Activated naive CD8-positive, alpha-beta T cell treated with anti-CD3 and anti-CD28 coated beads, Interleukin-2, amount 10 ng/mL, durations not matched to agents 7 days and 5 days (primary cell): ENCODE measurements around the gene ATP2B1. TPM values are rescaled to one million over a fixed set of nuclear protein-coding genes. Genes with fewer than 3 reads are reported as not detected.

Experiments
- ATAC-seq: fragments of 150-1000 bp; cut with Tn5 transposase; one replicate; pipeline ENCODE4 v1.10.0; 2021; ENCODE audit warnings: low read depth, moderate library complexity
- POLR2A ChIA-PET: fragments of 350-600 bp; sonication (Branson Sonifier 250); formaldehyde crosslinking; loops from one replicate; lab custom pipeline; 2021; ENCODE audit warnings: antibody characterized with exemption; lab: Charles Lee
- DNase-seq: peaks from one replicate; pipeline ENCODE4 v3.0.0; 2021
- H3K27ac Mint-ChIP-seq: one replicate; pipeline ENCODE4 v1.8.0; 2022; ENCODE audit warnings: mild to moderate bottlenecking, mixed read lengths
- H3K27me3 Mint-ChIP-seq: one replicate; pipeline ENCODE4 v1.8.0; 2022; ENCODE audit warnings: mild to moderate bottlenecking, moderate library complexity, mixed read lengths
- H3K36me3 Mint-ChIP-seq: one replicate; pipeline ENCODE4 v1.8.0; 2021; ENCODE audit warnings: mild to moderate bottlenecking, mixed read lengths
- H3K4me1 Mint-ChIP-seq: one replicate; pipeline ENCODE4 v1.8.0; 2021; ENCODE audit warnings: mixed read lengths
- H3K4me3 Mint-ChIP-seq: one replicate; pipeline ENCODE4 v1.8.0; 2022; ENCODE audit warnings: mild to moderate bottlenecking, moderate library complexity, mixed read lengths
- H3K9me3 Mint-ChIP-seq: one replicate; pipeline ENCODE4 v1.8.0; 2021; ENCODE audit warnings: mixed read lengths
- total RNA-seq, 2 experiments: library from RNA; stranded (reverse); gene quantifications; one replicate each; pipeline ENCODE4 v1.2.3, GENCODE V29; 2021

ATP2B1 gene
- total RNA-seq, 2 experiments from 2014 or later, result 36.7 to 38.9 TPM

DNA sequence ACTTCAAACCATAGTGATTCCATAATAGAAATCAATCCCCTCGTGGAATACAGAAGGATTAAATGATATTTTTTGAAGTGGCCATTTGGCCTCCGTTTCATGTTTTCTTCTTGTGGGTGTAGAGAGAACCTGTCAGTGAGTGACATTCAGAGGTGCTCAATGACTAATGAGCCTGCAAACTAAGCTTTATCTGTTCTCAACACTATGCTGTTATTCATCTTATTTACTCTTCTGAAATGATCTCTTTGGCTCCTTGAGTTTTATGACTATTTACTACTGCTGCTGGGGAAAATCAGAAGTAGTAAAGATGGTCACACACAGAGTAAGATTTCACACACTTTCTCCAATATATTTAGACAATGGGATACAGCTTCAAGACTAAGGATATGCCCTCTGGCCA lies 30.4 kb downstream of the ATP2B1 start:
- Mint-ChIP-seq H3K4me1 (peaks cover 7% of the 10 kb centered on the region), H3K4me3 (no peak overlapping the region), H3K27ac (no peak overlapping the region), H3K9me3 (peaks cover 16% of the 10 kb centered on the region), H3K36me3 (peaks cover 22% of the 10 kb centered on the region), H3K27me3 (no peaks in the 10 kb centered on the region)
- DNase-seq (no peak), ATAC-seq (no peak)
- POLR2A ChIA-PET, result no interaction called here

DNA sequence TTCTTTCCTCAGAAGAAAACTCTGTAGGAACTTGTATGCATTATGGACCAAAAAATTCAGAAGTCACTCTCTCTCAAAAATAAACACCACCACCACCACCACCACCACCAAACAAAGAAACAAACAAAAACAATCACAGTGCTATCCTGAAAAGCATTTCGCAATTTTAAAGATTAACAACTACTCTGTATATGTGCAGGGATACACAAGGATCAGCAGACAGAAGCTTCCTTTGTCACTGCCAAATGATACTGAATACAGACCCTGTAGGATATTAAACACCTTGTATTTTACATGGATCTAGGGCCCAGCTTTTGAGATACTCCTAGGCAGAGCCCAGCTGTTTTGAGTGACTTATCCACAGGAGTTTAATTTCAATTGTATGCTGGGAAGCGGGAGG lies 31.7 kb downstream of the ATP2B1 start:
- H3K27ac Mint-ChIP-seq, result no peak overlapping the region

DNA sequence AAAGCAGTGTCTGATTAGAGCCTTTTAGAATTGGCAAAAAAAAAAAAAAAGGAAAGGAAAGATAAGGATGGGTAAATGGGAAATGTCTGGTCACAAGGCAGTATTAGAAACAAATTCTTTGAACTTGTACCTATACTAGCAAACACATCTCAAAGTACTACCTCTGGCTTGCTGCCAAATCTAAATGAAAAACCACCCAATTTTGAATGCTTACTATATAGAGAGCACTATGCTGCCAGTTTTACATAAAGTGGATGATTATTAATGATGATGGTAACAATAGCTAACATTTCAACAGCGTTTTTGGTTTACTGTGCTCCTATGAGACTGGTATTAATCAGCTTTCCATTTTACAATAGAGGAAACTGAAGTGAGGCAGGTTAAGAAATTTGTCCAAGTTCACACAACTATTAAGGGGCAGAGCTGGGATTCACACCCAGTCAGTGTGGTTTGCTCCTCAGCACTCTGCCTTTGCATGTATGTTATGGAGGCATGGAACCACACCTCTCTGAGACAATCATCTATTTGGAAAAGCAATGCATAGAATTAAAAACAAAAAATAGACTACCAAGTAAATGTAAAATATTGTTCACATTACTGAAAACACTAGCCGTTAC lies 34.2 kb downstream of the ATP2B1 start:
- Mint-ChIP-seq H3K4me3 (no peak overlapping the region), H3K27me3 (no peaks in the 10 kb centered on the region), H3K36me3 (peaks cover 8% of the 10 kb centered on the region), H3K4me1 (peaks cover 15% of the 10 kb centered on the region), H3K27ac (no peak overlapping the region), H3K9me3 (peaks cover under 1% of the 10 kb centered on the region)
- POLR2A ChIA-PET, result no interaction called here
- ATAC-seq, result no peak
- no peak for DNase-seq

More for the DNA sequence above, 31.7 kb downstream of the ATP2B1 start:
- POLR2A ChIA-PET, result no interaction called here
- DNase-seq (no peak), ATAC-seq (no peak)
- H3K4me3 Mint-ChIP-seq, result no peak overlapping the region
- peaks cover 15% of the 10 kb centered on the region for H3K9me3 Mint-ChIP-seq
- peaks cover 10% of the 10 kb centered on the region for H3K4me1 Mint-ChIP-seq
- H3K36me3 Mint-ChIP-seq, result peaks cover 22% of the 10 kb centered on the region
- no peaks in the 10 kb centered on the region for H3K27me3 Mint-ChIP-seq

DNA sequence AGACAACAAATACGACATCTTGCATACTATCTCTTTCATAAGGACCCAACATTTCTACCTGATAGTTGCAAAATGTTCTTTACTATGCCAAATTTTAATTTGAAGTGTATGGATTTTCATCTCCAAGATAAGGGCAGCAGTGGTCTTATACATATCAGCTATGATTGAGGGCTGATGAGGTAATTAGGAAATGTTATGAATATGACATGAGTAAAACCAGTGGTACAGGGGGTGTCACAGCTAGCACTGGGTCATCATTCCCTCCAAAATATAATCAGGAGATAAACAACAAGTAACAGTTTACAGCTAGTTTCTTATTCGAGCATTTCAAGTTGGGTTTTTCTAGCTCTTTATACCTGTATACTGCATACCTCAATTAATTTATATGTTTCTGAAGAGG lies 35.0 kb downstream of the ATP2B1 start:
- Mint-ChIP-seq H3K27ac (no peak overlapping the region), H3K27me3 (no peaks in the 10 kb centered on the region), H3K4me1 (peaks cover 15% of the 10 kb centered on the region), H3K4me3 (no peak overlapping the region), H3K9me3 (no peaks in the 10 kb centered on the region), H3K36me3 (peaks cover 7% of the 10 kb centered on the region)
- ATAC-seq (no peak), DNase-seq (no peak)
- POLR2A ChIA-PET, result no interaction called here

DNA sequence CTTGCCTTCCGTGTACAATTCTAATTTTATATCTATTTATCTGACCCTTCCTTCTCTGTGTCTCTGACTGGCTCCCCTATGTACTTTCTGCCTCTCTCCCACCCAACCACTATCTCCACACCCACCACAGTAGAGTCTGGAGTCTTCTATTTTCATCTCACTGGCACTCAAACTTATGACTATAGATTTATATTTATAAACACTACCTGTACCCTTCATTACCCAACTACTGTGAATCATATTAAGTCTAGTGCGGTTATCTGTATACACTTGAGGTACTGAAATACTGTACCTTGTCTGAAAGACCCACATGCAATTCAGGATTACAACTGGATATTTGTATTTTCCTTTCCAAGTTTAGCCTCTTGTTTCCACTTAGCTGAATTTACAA lies 36.1 kb downstream of the ATP2B1 start:
- POLR2A ChIA-PET, result no interaction called here
- no peak for DNase-seq
- H3K9me3 Mint-ChIP-seq, result no peaks in the 10 kb centered on the region
- H3K36me3 Mint-ChIP-seq, result peaks cover 11% of the 10 kb centered on the region
- H3K4me3 Mint-ChIP-seq, result no peak overlapping the region
- ATAC-seq, result no peak
- no peaks in the 10 kb centered on the region for H3K27me3 Mint-ChIP-seq
- peaks cover 12% of the 10 kb centered on the region for H3K4me1 Mint-ChIP-seq
- H3K27ac Mint-ChIP-seq, result no peak overlapping the region

DNA sequence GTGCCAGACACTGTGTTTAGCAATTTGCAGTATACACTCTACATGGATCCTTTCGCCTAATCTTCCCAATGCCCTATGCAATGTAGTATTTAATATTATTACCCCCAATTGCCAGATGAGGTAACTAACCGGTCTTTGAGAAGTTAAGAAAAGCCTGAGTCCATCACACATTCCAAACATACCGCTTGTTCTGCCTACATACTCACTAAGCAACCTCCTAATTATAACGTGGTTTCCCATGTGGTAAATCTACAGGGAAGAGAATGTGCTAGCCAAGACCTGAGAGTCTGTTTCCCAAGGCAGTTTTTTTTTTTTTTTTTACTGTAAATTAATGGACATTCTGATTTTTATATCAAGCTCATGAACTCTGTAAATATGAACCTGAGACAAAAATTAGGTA lies 37.2 kb downstream of the ATP2B1 start:
- peaks cover 22% of the 10 kb centered on the region for H3K36me3 Mint-ChIP-seq
- no peak for DNase-seq
- no peak overlapping the region for H3K4me3 Mint-ChIP-seq
- ATAC-seq, result no peak
- no peak overlapping the region for H3K27ac Mint-ChIP-seq
- POLR2A ChIA-PET, result no interaction called here
- no peaks in the 10 kb centered on the region for H3K9me3 Mint-ChIP-seq
- H3K27me3 Mint-ChIP-seq, result no peaks in the 10 kb centered on the region
- peaks cover 10% of the 10 kb centered on the region for H3K4me1 Mint-ChIP-seq

DNA sequence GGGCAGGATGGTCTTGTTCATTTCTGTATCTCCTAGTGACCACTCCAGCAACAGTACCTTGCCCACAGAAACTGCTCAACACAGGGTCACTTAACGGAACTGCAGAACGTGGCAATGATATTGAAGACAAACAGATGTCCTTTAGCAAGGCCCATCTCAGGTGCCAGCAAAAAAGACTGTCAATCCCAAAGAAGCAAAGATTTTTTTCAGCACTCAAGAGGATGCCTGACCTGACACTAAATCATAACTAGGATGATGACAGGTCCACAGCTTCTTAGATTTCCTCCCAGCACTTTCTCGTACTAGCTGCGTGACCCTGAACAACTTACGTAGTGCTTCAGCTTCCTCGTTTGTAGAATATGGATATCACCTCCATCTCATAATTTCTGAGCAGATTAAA lies 39.4 kb downstream of the ATP2B1 start:
- Mint-ChIP-seq H3K27ac (no peak overlapping the region), H3K4me3 (no peak overlapping the region), H3K4me1 (peaks cover 16% of the 10 kb centered on the region), H3K27me3 (no peaks in the 10 kb centered on the region), H3K36me3 (peaks cover 22% of the 10 kb centered on the region), H3K9me3 (no peaks in the 10 kb centered on the region)
- no peak for DNase-seq
- ATAC-seq, result no peak
- POLR2A ChIA-PET, result no interaction called here

DNA sequence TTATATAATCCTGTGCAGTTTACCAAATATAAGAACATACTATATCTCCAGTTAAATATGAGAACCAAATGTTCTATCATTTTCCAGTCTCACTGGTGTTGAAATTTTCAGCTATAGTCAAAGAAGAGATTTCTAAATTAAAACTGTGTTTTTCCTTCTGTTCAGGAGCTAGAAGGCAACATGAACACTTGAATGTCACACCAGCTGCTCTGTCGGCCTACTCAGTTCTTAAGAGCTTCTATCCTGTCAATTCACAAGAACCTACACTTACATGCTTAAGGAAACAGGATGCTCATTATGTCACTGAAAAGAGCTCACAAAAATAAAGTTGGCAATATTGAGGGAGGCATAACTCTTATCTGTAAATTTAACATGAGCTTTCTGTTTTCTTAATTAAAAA lies 43.1 kb downstream of the ATP2B1 start:
- no peak overlapping the region for H3K4me3 Mint-ChIP-seq
- DNase-seq (no peak), ATAC-seq (no peak)
- H3K27me3 Mint-ChIP-seq, result no peaks in the 10 kb centered on the region
- peaks cover 16% of the 10 kb centered on the region for H3K4me1 Mint-ChIP-seq
- POLR2A ChIA-PET, result no interaction called here
- H3K36me3 Mint-ChIP-seq, result peaks cover 20% of the 10 kb centered on the region
- no peak overlapping the region for H3K27ac Mint-ChIP-seq
- no peaks in the 10 kb centered on the region for H3K9me3 Mint-ChIP-seq

DNA sequence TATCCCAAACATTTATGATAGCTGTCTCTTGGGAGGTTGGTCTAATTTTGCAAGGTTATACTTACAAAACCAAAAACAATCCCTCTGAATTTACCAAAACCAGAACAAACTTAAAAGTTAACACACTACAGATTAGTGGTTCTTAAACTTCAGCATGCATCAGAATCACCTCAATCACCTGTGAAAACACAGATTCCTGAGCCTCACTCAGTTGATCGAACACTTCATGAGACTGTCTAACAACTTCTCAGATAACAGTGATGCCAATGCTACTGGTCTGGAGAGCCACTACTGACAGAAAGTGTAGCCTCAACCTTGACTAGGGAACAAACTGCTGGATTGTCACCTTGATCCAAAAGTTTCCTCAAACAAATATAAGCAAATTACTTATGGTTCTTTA lies 44.2 kb downstream of the ATP2B1 start:
- peaks cover 18% of the 10 kb centered on the region for H3K36me3 Mint-ChIP-seq
- no peaks in the 10 kb centered on the region for H3K9me3 Mint-ChIP-seq
- H3K4me3 Mint-ChIP-seq, result no peak overlapping the region
- DNase-seq (no peak), ATAC-seq (no peak)
- H3K27me3 Mint-ChIP-seq, result no peaks in the 10 kb centered on the region
- H3K4me1 Mint-ChIP-seq, result peaks cover 16% of the 10 kb centered on the region
- POLR2A ChIA-PET, result no interaction called here
- H3K27ac Mint-ChIP-seq, result no peak overlapping the region

DNA sequence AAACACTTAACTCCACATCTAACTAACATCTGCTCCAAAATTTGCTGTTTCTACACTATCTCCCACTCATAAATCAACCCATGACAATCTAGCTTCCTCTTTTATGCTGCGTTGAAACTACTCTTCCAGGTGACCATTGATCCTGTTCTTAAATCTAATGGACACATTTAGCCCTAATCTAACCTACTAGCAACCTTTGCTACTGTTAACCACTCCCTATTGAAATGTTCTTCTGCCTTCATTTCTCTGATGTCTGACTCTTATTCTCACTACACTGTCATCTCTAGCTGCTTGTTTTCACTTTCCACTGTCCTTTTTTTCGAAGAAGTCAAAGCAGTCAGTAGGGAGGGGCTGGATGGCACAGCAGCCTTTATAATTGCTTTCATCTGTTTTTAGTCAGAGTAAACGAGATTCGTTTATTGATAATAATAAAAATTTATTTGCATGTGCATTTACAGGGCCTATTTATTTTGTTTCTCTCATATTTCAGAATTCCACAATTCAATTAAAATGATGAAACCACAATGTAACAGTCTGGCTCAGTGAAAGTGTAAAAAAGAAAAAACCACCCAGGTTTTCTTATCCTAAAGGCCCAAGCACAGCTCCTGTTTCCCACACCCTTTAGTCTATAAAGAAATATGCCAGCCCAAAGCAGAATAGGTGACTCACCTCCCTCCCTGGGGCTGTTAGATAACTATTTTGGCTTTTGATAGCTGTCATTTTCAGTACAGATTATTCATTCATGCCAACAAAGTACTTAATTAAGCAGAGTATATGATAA lies 44.9 kb downstream of the ATP2B1 start:
- peak; percentile 54 for ATAC-seq
- Mint-ChIP-seq H3K27me3 (no peaks in the 10 kb centered on the region), H3K36me3 (peaks cover 16% of the 10 kb centered on the region), H3K4me3 (peak overlapping the region; percentile 7), H3K9me3 (no peaks in the 10 kb centered on the region), H3K27ac (no peak overlapping the region), H3K4me1 (peaks cover 16% of the 10 kb centered on the region)
- DNase-seq, result no peak
- POLR2A ChIA-PET, result no interaction called here

DNA sequence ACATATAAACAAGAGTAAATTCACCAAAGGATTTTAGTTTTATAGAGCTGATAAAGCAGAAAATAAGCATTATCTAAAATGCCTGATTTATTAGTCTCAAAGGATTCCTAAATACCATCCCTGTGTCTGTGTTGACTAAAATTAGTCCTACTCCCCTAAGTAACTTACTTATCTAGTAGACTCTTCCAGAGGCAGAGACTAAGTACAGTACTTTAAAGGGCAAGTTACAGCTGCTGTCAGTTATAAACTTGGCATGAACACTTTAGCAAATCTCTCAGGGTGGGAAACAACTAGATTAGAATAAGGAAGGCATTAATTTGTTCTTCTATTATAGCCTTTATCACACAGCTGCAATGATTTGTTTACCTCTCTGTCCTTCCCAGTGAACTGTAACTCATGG lies 46.0 kb downstream of the ATP2B1 start:
- no peak for ATAC-seq
- Mint-ChIP-seq H3K36me3 (peaks cover 12% of the 10 kb centered on the region), H3K27ac (no peak overlapping the region), H3K4me3 (no peak overlapping the region), H3K27me3 (no peaks in the 10 kb centered on the region), H3K9me3 (no peaks in the 10 kb centered on the region), H3K4me1 (peaks cover 16% of the 10 kb centered on the region)
- POLR2A ChIA-PET, result no interaction called here
- no peak for DNase-seq

DNA sequence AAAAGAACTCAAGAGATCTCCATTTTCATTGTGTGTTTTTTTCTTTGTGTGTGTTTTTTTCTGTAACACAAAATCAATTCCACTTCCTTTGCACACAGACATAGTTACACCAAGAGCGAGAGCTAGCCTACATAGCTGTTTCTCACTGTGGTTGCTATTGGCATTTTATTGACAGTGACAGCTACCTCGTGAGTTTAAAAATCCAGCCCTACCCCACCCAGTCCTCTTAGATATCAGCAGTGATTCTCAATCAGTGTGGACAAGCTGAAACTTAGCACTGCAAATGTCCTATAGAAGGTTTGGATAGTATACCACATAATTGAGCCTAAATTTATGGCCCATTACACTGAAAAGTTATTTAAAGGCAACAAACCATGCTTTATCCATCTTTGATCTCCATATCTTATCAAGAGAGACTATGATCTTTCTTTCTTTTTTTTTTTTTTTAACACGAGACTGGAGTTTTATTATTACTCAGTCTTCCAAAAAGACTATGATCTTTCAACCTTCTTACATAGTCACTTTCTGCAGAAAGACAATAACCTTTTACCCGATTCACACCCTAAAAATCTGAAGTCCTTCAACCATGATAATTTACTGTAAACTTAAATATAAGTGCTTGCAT lies 46.8 kb downstream of the ATP2B1 start:
- DNase-seq (no peak), ATAC-seq (no peak)
- no peaks in the 10 kb centered on the region for H3K27me3 Mint-ChIP-seq
- POLR2A ChIA-PET, result interaction anchor here (0.6 kb wide), 1 partner anchor 275 kb away, joined by 3 read pairs; no protein-coding TSS in a partner anchor
- H3K4me1 Mint-ChIP-seq, result peaks cover 16% of the 10 kb centered on the region
- peaks cover 4% of the 10 kb centered on the region for H3K36me3 Mint-ChIP-seq
- no peaks in the 10 kb centered on the region for H3K9me3 Mint-ChIP-seq
- no peak overlapping the region for H3K27ac Mint-ChIP-seq
- no peak overlapping the region for H3K4me3 Mint-ChIP-seq

DNA sequence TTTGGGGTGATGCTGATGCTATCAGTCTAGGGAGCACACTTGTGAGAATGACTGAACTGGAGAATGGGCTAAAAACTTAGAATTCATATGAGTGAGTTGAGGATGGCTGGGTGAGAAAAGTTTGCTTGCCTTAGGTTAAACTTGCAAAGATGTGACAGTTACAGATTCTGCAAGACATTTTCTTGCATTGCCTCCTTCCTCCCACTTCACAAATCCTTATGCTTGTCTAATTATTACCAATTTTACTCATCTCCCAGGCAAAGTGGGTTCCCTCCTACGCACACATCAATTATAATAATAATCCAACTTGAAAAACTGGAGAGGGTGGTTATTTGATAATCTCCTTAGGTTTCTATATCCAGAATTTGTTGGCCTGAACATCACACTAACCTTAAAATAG lies 50.9 kb downstream of the ATP2B1 start:
- Mint-ChIP-seq H3K27ac (no peak overlapping the region), H3K4me1 (peaks cover 6% of the 10 kb centered on the region)
- ATAC-seq, result no peak

DNA sequence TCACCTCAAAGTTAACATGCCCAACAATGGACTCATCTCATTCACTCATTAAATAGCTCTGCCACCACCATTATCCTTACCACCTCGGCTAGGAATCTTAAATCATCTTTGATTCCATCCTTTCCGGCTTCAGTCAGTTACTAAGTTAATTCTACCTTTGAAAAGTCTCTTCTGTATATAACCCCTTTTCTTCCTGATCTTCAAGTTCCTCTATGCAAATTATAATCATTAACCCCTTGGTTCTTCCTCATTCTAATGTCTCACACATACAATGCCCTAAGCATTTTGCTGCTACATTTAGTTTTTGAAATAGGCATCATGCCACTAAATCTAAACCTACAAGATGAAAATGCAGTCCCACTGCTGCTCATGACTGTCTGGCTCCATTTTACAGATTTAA lies 51.6 kb downstream of the ATP2B1 start:
- Mint-ChIP-seq H3K9me3 (no peaks in the 10 kb centered on the region), H3K36me3 (peaks cover 22% of the 10 kb centered on the region), H3K27ac (no peak overlapping the region), H3K27me3 (no peaks in the 10 kb centered on the region), H3K4me3 (no peak overlapping the region), H3K4me1 (peaks cover 5% of the 10 kb centered on the region)
- POLR2A ChIA-PET, result no interaction called here
- no peak for ATAC-seq
- DNase-seq, result no peak

More for the DNA sequence above, 50.9 kb downstream of the ATP2B1 start:
- no peak for DNase-seq
- Mint-ChIP-seq H3K36me3 (peaks cover 16% of the 10 kb centered on the region), H3K9me3 (no peaks in the 10 kb centered on the region), H3K4me3 (no peak overlapping the region), H3K27me3 (no peaks in the 10 kb centered on the region)
- POLR2A ChIA-PET, result no interaction called here
